Tibial artery (tissue), 4 donors: Measurements from ENCODE around the gene ADARB1.

ENCODE experiments used
- DNase-seq, 2 donors: peaks; one replicate each; pipeline ENCODE4 v3.0.0-alpha.2; 2019
- H3K27ac ChIP-seq, 2 donors: fragments of 200-600 bp; sonication (generic) in 1 of 2; 1 replicate in 1 of 2; 2 replicates in 1 of 2; pipeline ENCODE4 v1.5.1; 2018 to 2019; ENCODE audit warnings: mild to moderate bottlenecking in 1 of 2
- H3K27me3 ChIP-seq, 2 donors: fragments of 200-600 bp; sonication (generic) in 1 of 2; one replicate each; pipeline versions ENCODE4 v1.5.1 to v1.6.0; 2016 to 2019
- H3K36me3 ChIP-seq, 3 donors: fragments of 200-600 bp; sonication (generic) in 2 of 3; one replicate each; pipeline ENCODE4 v1.5.1; 2016 to 2019; ENCODE audit warnings: mild to moderate bottlenecking in 2 of 3
- H3K4me1 ChIP-seq, 4 donors: fragments of 200-600 bp; sonication (generic) in 2 of 4; 1 replicate in 3 of 4; 2 replicates in 1 of 4; pipeline ENCODE4 v1.5.1; 2016 to 2019
- H3K4me3 ChIP-seq, 2 donors: fragments of 200-600 bp; sonication (generic) in 1 of 2; 1 replicate in 1 of 2; 2 replicates in 1 of 2; pipeline ENCODE4 v1.5.1; 2018 to 2019; ENCODE audit warnings: mild to moderate bottlenecking in 2 of 2
- H3K9me3 ChIP-seq, 3 donors: fragments of 200-600 bp; sonication (generic) in 1 of 3; one replicate each; pipeline ENCODE4 v1.5.1; 2016 to 2019
- CTCF ChIP-seq, 2 experiments: fragments of 200-600 bp in 1 of 2; fragments of 450-650 bp in 1 of 2; IDR thresholded peaks; one replicate each; pipeline ENCODE4 v1.5.1; 2017 to 2019; ENCODE audit warnings: antibody characterized with exemption in 2 of 2, mild to moderate bottlenecking in 1 of 2, moderate library complexity in 1 of 2
- intact Hi-C: fragments of 100-400 bp; cut with DNase I; formaldehyde crosslinking; loops from one replicate; pipeline ENCODE4 v1.15.0; 2023; ENCODE audit warnings: low total_unique reads

ADARB1 gene

GRCh38 chr21:45200581-45201296, 126.4 kb downstream of the ADARB1 start:
- no peak for DNase-seq
- no peak for TF ChIP-seq CTCF (IDR thresholded peaks at IDR 0.05)
- no peaks in the 10 kb centered on the region for H3K9me3 ChIP-seq
- no peak overlapping the region for H3K4me3 ChIP-seq
- no peaks in the 10 kb centered on the region for H3K27me3 ChIP-seq
- peaks cover 0 to 26% (median 7%) of the 10 kb centered on the region in 4 donors for H3K4me1 ChIP-seq
- intact Hi-C loops: no loop called here
- H3K27ac ChIP-seq: peak overlapping the region; percentile 29 to 43
- H3K36me3 ChIP-seq: peaks cover 64 to 73% (median 64%) of the 10 kb centered on the region in 3 donors

GRCh38 chr21:45202344-45202743, 128.0 kb downstream of the ADARB1 start:
- no peak for TF ChIP-seq CTCF (IDR thresholded peaks at IDR 0.05)
- H3K27me3 ChIP-seq: no peaks in the 10 kb centered on the region
- peaks cover 64 to 74% (median 71%) of the 10 kb centered on the region in 3 donors for H3K36me3 ChIP-seq
- peak overlapping the region in 1 of 2 donors; percentile 9 for H3K27ac ChIP-seq
- intact Hi-C loops: no loop called here
- H3K4me1 ChIP-seq: peaks cover 0 to 26% (median 7%) of the 10 kb centered on the region in 4 donors
- no peaks in the 10 kb centered on the region for H3K9me3 ChIP-seq
- no peak for DNase-seq
- no peak overlapping the region for H3K4me3 ChIP-seq

- Histone ChIP-seq H3K4me3 (no peak overlapping the region), H3K4me1 (peaks cover 0 to 28% (median 7%) of the 10 kb centered on the region in 4 donors), H3K36me3 (peaks cover 64 to 74% (median 71%) of the 10 kb centered on the region in 3 donors), H3K27me3 (no peaks in the 10 kb centered on the region), H3K27ac (no peak overlapping the region), H3K9me3 (no peaks in the 10 kb centered on the region)
- no peak for DNase-seq
- no peak for TF ChIP-seq CTCF (IDR thresholded peaks at IDR 0.05)
- intact Hi-C loops: no loop called here
These were observed 128.5 kb downstream of the ADARB1 start for GRCh38 chr21:45202889-45203288.

- Histone ChIP-seq H3K36me3 (peaks cover 63 to 78% (median 67%) of the 10 kb centered on the region in 3 donors), H3K27ac (no peak overlapping the region), H3K4me3 (no peak overlapping the region), H3K4me1 (peaks cover 0 to 37% (median 7%) of the 10 kb centered on the region in 4 donors), H3K27me3 (no peaks in the 10 kb centered on the region), H3K9me3 (no peaks in the 10 kb centered on the region)
- DNase-seq: no peak
- TF ChIP-seq CTCF (IDR thresholded peaks at IDR 0.05): no peak
- intact Hi-C loops: no loop called here
These were observed 129.6 kb downstream of the ADARB1 start for GRCh38 chr21:45203983-45204382.

- Histone ChIP-seq H3K9me3 (no peaks in the 10 kb centered on the region), H3K4me3 (no peak overlapping the region), H3K27ac (no peak overlapping the region), H3K4me1 (peaks cover 0 to 36% (median 9%) of the 10 kb centered on the region in 4 donors), H3K36me3 (peaks cover 60 to 74% (median 63%) of the 10 kb centered on the region in 3 donors), H3K27me3 (no peaks in the 10 kb centered on the region)
- intact Hi-C loops: no loop called here
- no peak for TF ChIP-seq CTCF (IDR thresholded peaks at IDR 0.05)
- no peak for DNase-seq
These were observed 130.0 kb downstream of the ADARB1 start for GRCh38 chr21:45204395-45204794.
